Neural crest cell (in vitro differentiated cells): ENCODE data around the gene KSR2. TPM values are rescaled to one million over a fixed set of nuclear protein-coding genes. Genes with fewer than 3 reads are reported as not detected.
"Not testable (repeated sequence)": the region's sequence is repeated elsewhere in the genome, so short reads cannot be mapped to it uniquely, and the experiment has no call there.

Experiments used
- DNase-seq: peaks from one replicate; pipeline ENCODE4 v3.0.0; 2021; ENCODE audit warnings: low read depth, mixed read lengths, low spot score
- H3K27ac Mint-ChIP-seq: one replicate; pipeline ENCODE4 v1.8.0; 2021; ENCODE audit warnings: mild to moderate bottlenecking, mixed read lengths; ENCODE audit not compliant: unreplicated experiment
- H3K27me3 Mint-ChIP-seq: 2 replicates; pipeline ENCODE4 v1.8.0; 2021; ENCODE audit warnings: low read depth, mild to moderate bottlenecking, mixed read lengths
- H3K36me3 Mint-ChIP-seq: 2 replicates; pipeline ENCODE4 v1.8.0; 2021; ENCODE audit warnings: low read depth, mild to moderate bottlenecking, mixed read lengths
- H3K4me1 Mint-ChIP-seq: 2 replicates; pipeline ENCODE4 v1.8.0; 2021; ENCODE audit warnings: mixed read lengths
- H3K4me3 Mint-ChIP-seq: one replicate; pipeline ENCODE4 v1.8.0; 2021; ENCODE audit warnings: mild to moderate bottlenecking, mixed read lengths
- H3K9me3 Mint-ChIP-seq: 2 replicates; pipeline ENCODE4 v1.8.0; 2021; ENCODE audit warnings: mixed read lengths
- CTCF ChIP-seq: fragments of 200-600 bp; sonication (generic); conservative IDR thresholded peaks from 2 replicates; pipeline ENCODE4 v1.5.0; 2021; ENCODE audit warnings: antibody characterized with exemption, mild to moderate bottlenecking
- total RNA-seq: library from RNA; stranded (reverse); gene quantifications from 2 replicates; pipeline ENCODE4 v1.2.1, GENCODE V29; 2021

The KSR2 gene
- total RNA-seq, 1 donor from 2014 or later = 0.33 TPM

GRCh38 chr12:117857632-117858612, 110.9 kb downstream of the KSR2 start:
- Mint-ChIP-seq H3K4me1 (no peaks in the 10 kb centered on the region), H3K27me3 (peaks cover 3% of the 10 kb centered on the region), H3K4me3 (no peak overlapping the region), H3K36me3 (no peaks in the 10 kb centered on the region), H3K9me3 (no peaks in the 10 kb centered on the region), H3K27ac (no peak overlapping the region)
- TF ChIP-seq CTCF = peak; percentile 67
- peak; percentile 53 for DNase-seq

- not testable (repeated sequence) for H3K27me3 Mint-ChIP-seq, H3K27ac Mint-ChIP-seq, H3K4me3 Mint-ChIP-seq, DNase-seq, H3K36me3 Mint-ChIP-seq, H3K4me1 Mint-ChIP-seq, H3K9me3 Mint-ChIP-seq
These were observed 111.7 kb downstream of the KSR2 start for GRCh38 chr12:117857139-117857538.

- Mint-ChIP-seq H3K4me1 (no peaks in the 10 kb centered on the region), H3K27ac (no peak overlapping the region), H3K27me3 (peaks cover 4% of the 10 kb centered on the region), H3K9me3 (no peaks in the 10 kb centered on the region), H3K36me3 (no peaks in the 10 kb centered on the region), H3K4me3 (no peak overlapping the region)
- DNase-seq = no peak
- TF ChIP-seq CTCF = no peak
These were observed 113.6 kb downstream of the KSR2 start for GRCh38 chr12:117855165-117855564.

GRCh38 chr12:117854339-117855012, 114.3 kb downstream of the KSR2 start:
- peak; percentile 81 for TF ChIP-seq CTCF
- no peak overlapping the region for H3K4me3 Mint-ChIP-seq
- H3K27me3 Mint-ChIP-seq = peaks cover 10% of the 10 kb centered on the region
- H3K36me3 Mint-ChIP-seq = no peaks in the 10 kb centered on the region
- H3K4me1 Mint-ChIP-seq = no peaks in the 10 kb centered on the region
- H3K27ac Mint-ChIP-seq = no peak overlapping the region
- peak; percentile 75 for DNase-seq
- H3K9me3 Mint-ChIP-seq = no peaks in the 10 kb centered on the region

- H3K4me1 Mint-ChIP-seq = no peaks in the 10 kb centered on the region
- no peak overlapping the region for H3K27ac Mint-ChIP-seq
- H3K9me3 Mint-ChIP-seq = no peaks in the 10 kb centered on the region
- no peak for TF ChIP-seq CTCF
- peaks cover 18% of the 10 kb centered on the region for H3K27me3 Mint-ChIP-seq
- H3K4me3 Mint-ChIP-seq = no peak overlapping the region
- H3K36me3 Mint-ChIP-seq = no peaks in the 10 kb centered on the region
- DNase-seq = no peak
These were observed 115.2 kb downstream of the KSR2 start for GRCh38 chr12:117853600-117853999.

- H3K36me3 Mint-ChIP-seq = no peaks in the 10 kb centered on the region
- peak; percentile 39 for DNase-seq
- no peaks in the 10 kb centered on the region for H3K4me1 Mint-ChIP-seq
- H3K4me3 Mint-ChIP-seq = no peak overlapping the region
- H3K9me3 Mint-ChIP-seq = no peaks in the 10 kb centered on the region
- peak; percentile 91 for TF ChIP-seq CTCF
- no peak overlapping the region for H3K27ac Mint-ChIP-seq
- H3K27me3 Mint-ChIP-seq = peaks cover 46% of the 10 kb centered on the region
These were observed 118.7 kb downstream of the KSR2 start for GRCh38 chr12:117850048-117850447.
